ENCODE results near the gene SMYD5.
"Not testable (repeated sequence)": the region's sequence is repeated elsewhere in the genome, so short reads cannot be mapped to it uniquely, and the experiment has no call there.

The SMYD5 gene

GRCh38 chr2:73185965-73186364, 28.1 kb upstream of the SMYD5 start:
- H3K4me3 ChIP-seq (ENCODE audit: control insufficient read depth in 1 of 7, extremely low read depth in 1 of 7, insufficient read depth in 4 of 7, low read depth in 2 of 7, low read length in 6 of 7), result no peak overlapping the region
- ChIA-PET POLR2A (no interaction called here), CTCF (interaction anchor here (0.7 to 1.8 kb wide), 4 partner anchors 9 to 293 kb away, joined by 3 to 5 read pairs (median 4); no protein-coding TSS in a partner anchor)
- no peaks in the 10 kb centered on the region for H3K4me1 ChIP-seq (ENCODE audit: control extremely low read depth in 1 of 4, control insufficient read depth in 4 of 4, insufficient read depth in 4 of 4, low read length in 3 of 4)
- peaks cover 0 to 2% (median 0%) of the 10 kb centered on the region in 5 experiments for H3K27me3 ChIP-seq (replicated peaks in 2 of 5; ENCODE audit: control insufficient read depth in 4 of 5, insufficient read depth in 5 of 5, low read length in 4 of 5)
- no peak overlapping the region for H3K27ac ChIP-seq (ENCODE audit: insufficient read depth in 1 of 2, low read depth in 1 of 2, low read length in 2 of 2, poor library complexity in 1 of 2, severe bottlenecking in 2 of 2)
- peaks cover 0 to 4% (median 0%) of the 10 kb centered on the region in 5 experiments for H3K9me3 ChIP-seq (ENCODE audit: control extremely low read depth in 1 of 5, control insufficient read depth in 4 of 5, insufficient read depth in 2 of 5, low read depth in 1 of 5, low read length in 4 of 5)
- no peak for DNase-seq
- H3K36me3 ChIP-seq (ENCODE audit: control insufficient read depth in 4 of 4, insufficient read depth in 4 of 4, low read length in 3 of 4), result no peaks in the 10 kb centered on the region
- 100% methylated on average over 1 of the region's 2 CpGs for WGBS (ENCODE audit: insufficient coverage)

- Histone ChIP-seq H3K36me3 (ENCODE audit: control insufficient read depth in 4 of 4, insufficient read depth in 4 of 4, low read length in 3 of 4) (no peaks in the 10 kb centered on the region), H3K4me3 (ENCODE audit: control insufficient read depth in 1 of 7, extremely low read depth in 1 of 7, insufficient read depth in 4 of 7, low read depth in 2 of 7, low read length in 6 of 7) (no peak overlapping the region), H3K27me3 (replicated peaks in 2 of 5; ENCODE audit: control insufficient read depth in 4 of 5, insufficient read depth in 5 of 5, low read length in 4 of 5) (peaks cover 0 to 3% (median 0%) of the 10 kb centered on the region in 5 experiments), H3K4me1 (ENCODE audit: control extremely low read depth in 1 of 4, control insufficient read depth in 4 of 4, insufficient read depth in 4 of 4, low read length in 3 of 4) (no peaks in the 10 kb centered on the region), H3K9me3 (ENCODE audit: control extremely low read depth in 1 of 5, control insufficient read depth in 4 of 5, insufficient read depth in 2 of 5, low read depth in 1 of 5, low read length in 4 of 5) (peaks cover 0 to 4% (median 0%) of the 10 kb centered on the region in 5 experiments), H3K27ac (ENCODE audit: insufficient read depth in 1 of 2, low read depth in 1 of 2, low read length in 2 of 2, poor library complexity in 1 of 2, severe bottlenecking in 2 of 2) (no peak overlapping the region)
- ChIA-PET POLR2A (no interaction called here), CTCF (interaction anchor here (0.9 to 2.0 kb wide), 6 partner anchors 10 to 294 kb away, joined by 3 to 16 read pairs (median 3); no protein-coding TSS in a partner anchor)
- no CpG with 5 or more reads among the region's 2 CpGs for WGBS (ENCODE audit: insufficient coverage)
- peak in 1 of 3 donors; percentile 31 for DNase-seq
Observed at GRCh38 chr2:73187549-73187948, 26.5 kb upstream of the SMYD5 start.

- Histone ChIP-seq H3K4me1 (ENCODE audit: control extremely low read depth in 1 of 4, control insufficient read depth in 4 of 4, insufficient read depth in 4 of 4, low read length in 3 of 4) (peaks cover 0 to 7% (median 6%) of the 10 kb centered on the region in 4 experiments), H3K4me3 (ENCODE audit: control insufficient read depth in 1 of 7, extremely low read depth in 1 of 7, insufficient read depth in 4 of 7, low read depth in 2 of 7, low read length in 6 of 7) (no peak overlapping the region), H3K36me3 (ENCODE audit: control insufficient read depth in 4 of 4, insufficient read depth in 4 of 4, low read length in 3 of 4) (no peaks in the 10 kb centered on the region), H3K27me3 (replicated peaks in 2 of 5; ENCODE audit: control insufficient read depth in 4 of 5, insufficient read depth in 5 of 5, low read length in 4 of 5) (peaks cover 8 to 37% (median 14%) of the 10 kb centered on the region in 5 experiments), H3K9me3 (ENCODE audit: control extremely low read depth in 1 of 5, control insufficient read depth in 4 of 5, insufficient read depth in 2 of 5, low read depth in 1 of 5, low read length in 4 of 5) (peaks cover 0 to 5% (median 4%) of the 10 kb centered on the region in 5 experiments), H3K27ac (ENCODE audit: insufficient read depth in 1 of 2, low read depth in 1 of 2, low read length in 2 of 2, poor library complexity in 1 of 2, severe bottlenecking in 2 of 2) (no peak overlapping the region)
- DNase-seq, result no peak
- CTCF ChIA-PET, result interaction anchor here (0.7 to 1.9 kb wide), 3 partner anchors 10 to 126 kb away, joined by 3 to 4 read pairs (median 3); no protein-coding TSS in a partner anchor
- POLR2A ChIA-PET, result no interaction called here
Observed at GRCh38 chr2:73197579-73197978, 16.5 kb upstream of the SMYD5 start.

GRCh38 chr2:73200281-73200680, 13.8 kb upstream of the SMYD5 start:
- H3K9me3 ChIP-seq (ENCODE audit: control extremely low read depth in 1 of 5, control insufficient read depth in 4 of 5, insufficient read depth in 2 of 5, low read depth in 1 of 5, low read length in 4 of 5); H3K36me3 ChIP-seq (ENCODE audit: control insufficient read depth in 4 of 4, insufficient read depth in 4 of 4, low read length in 3 of 4); H3K4me3 ChIP-seq (ENCODE audit: control insufficient read depth in 1 of 7, extremely low read depth in 1 of 7, insufficient read depth in 4 of 7, low read depth in 2 of 7, low read length in 6 of 7); POLR2A ChIA-PET; H3K27ac ChIP-seq (ENCODE audit: insufficient read depth in 1 of 2, low read depth in 1 of 2, low read length in 2 of 2, poor library complexity in 1 of 2, severe bottlenecking in 2 of 2); DNase-seq: not testable (repeated sequence)
- WGBS (ENCODE audit: insufficient coverage), result 94% methylated on average over 5 of the region's 10 CpGs
- CTCF ChIA-PET, result interaction anchor here (1.2 to 2.2 kb wide), 2 partner anchors 12 to 23 kb away, joined by 3 to 14 read pairs; no protein-coding TSS in a partner anchor
- peaks cover 0 to 14% (median 13%) of the 10 kb centered on the region in 4 experiments for H3K4me1 ChIP-seq (ENCODE audit: control extremely low read depth in 1 of 4, control insufficient read depth in 4 of 4, insufficient read depth in 4 of 4, low read length in 3 of 4)
- peaks cover 17 to 62% (median 17%) of the 10 kb centered on the region in 5 experiments for H3K27me3 ChIP-seq (replicated peaks in 2 of 5; ENCODE audit: control insufficient read depth in 4 of 5, insufficient read depth in 5 of 5, low read length in 4 of 5)

- Histone ChIP-seq H3K4me1 (ENCODE audit: control extremely low read depth in 1 of 4, control insufficient read depth in 4 of 4, insufficient read depth in 4 of 4, low read length in 3 of 4) (peaks cover 0 to 17% (median 14%) of the 10 kb centered on the region in 4 experiments), H3K27me3 (replicated peaks in 2 of 5; ENCODE audit: control insufficient read depth in 4 of 5, insufficient read depth in 5 of 5, low read length in 4 of 5) (peaks cover 15 to 62% (median 17%) of the 10 kb centered on the region in 5 experiments), H3K27ac (ENCODE audit: insufficient read depth in 1 of 2, low read depth in 1 of 2, low read length in 2 of 2, poor library complexity in 1 of 2, severe bottlenecking in 2 of 2) (no peak within 1 kb of the TSS), H3K4me3 (ENCODE audit: control insufficient read depth in 1 of 7, extremely low read depth in 1 of 7, insufficient read depth in 4 of 7, low read depth in 2 of 7, low read length in 6 of 7) (peak within 1 kb of the TSS in 5 of 7 experiments; percentile 10 to 48 (median 24)), H3K9me3 (ENCODE audit: control extremely low read depth in 1 of 5, control insufficient read depth in 4 of 5, insufficient read depth in 2 of 5, low read depth in 1 of 5, low read length in 4 of 5) (peaks cover 0 to 5% (median 4%) of the 10 kb centered on the region in 5 experiments), H3K36me3 (ENCODE audit: control insufficient read depth in 4 of 4, insufficient read depth in 4 of 4, low read length in 3 of 4) (no peaks in the 10 kb centered on the region)
- ChIA-PET POLR2A (no interaction called here), CTCF (interaction anchor here (1.9 to 2.2 kb wide), 2 partner anchors 23 to 25 kb away, joined by 4 to 14 read pairs; no protein-coding TSS in a partner anchor)
- peak in 2 of 3 donors; percentile 20 to 34 for DNase-seq
- WGBS (ENCODE audit: insufficient coverage), result 2% methylated on average over 86 of the region's 87 CpGs
Observed at GRCh38 chr2:73202156-73203054, 11.6 kb upstream of the SMYD5 start, which contains the start of gene NOTO. Gene NOTO (plus strand): TSS chr2:73202574. CDS start chr2:73202667, 93 bp downstream.

- Histone ChIP-seq H3K36me3 (ENCODE audit: control insufficient read depth in 4 of 4, insufficient read depth in 4 of 4, low read length in 3 of 4) (no peaks in the 10 kb centered on the region), H3K4me1 (ENCODE audit: control extremely low read depth in 1 of 4, control insufficient read depth in 4 of 4, insufficient read depth in 4 of 4, low read length in 3 of 4) (peaks cover 0 to 17% (median 14%) of the 10 kb centered on the region in 4 experiments), H3K9me3 (ENCODE audit: control extremely low read depth in 1 of 5, control insufficient read depth in 4 of 5, insufficient read depth in 2 of 5, low read depth in 1 of 5, low read length in 4 of 5) (peaks cover 0 to 5% (median 4%) of the 10 kb centered on the region in 5 experiments), H3K27ac (ENCODE audit: insufficient read depth in 1 of 2, low read depth in 1 of 2, low read length in 2 of 2, poor library complexity in 1 of 2, severe bottlenecking in 2 of 2) (no peak overlapping the region), H3K27me3 (replicated peaks in 2 of 5; ENCODE audit: control insufficient read depth in 4 of 5, insufficient read depth in 5 of 5, low read length in 4 of 5) (peaks cover 11 to 60% (median 17%) of the 10 kb centered on the region in 5 experiments), H3K4me3 (ENCODE audit: control insufficient read depth in 1 of 7, extremely low read depth in 1 of 7, insufficient read depth in 4 of 7, low read depth in 2 of 7, low read length in 6 of 7) (peak overlapping the region in 4 of 7 experiments; percentile 10 to 48 (median 34))
- DNase-seq, result peak in 2 of 3 donors; percentile 11 to 36
- ChIA-PET CTCF (no interaction called here), POLR2A (no interaction called here)
- WGBS (ENCODE audit: insufficient coverage), result 3% methylated on average over 36 of the region's 44 CpGs
Observed at GRCh38 chr2:73203055-73203681, 10.9 kb upstream of the SMYD5 start.
